ENCODE results near the gene KLC4. TPM values are rescaled to one million over a fixed set of nuclear protein-coding genes. Genes with fewer than 3 reads are reported as not detected.
A peak's percentile ranks its signal among the peaks of the same experiment; 100 is the strongest.

KLC4 gene
- total RNA-seq, result 12.7 and 13.7 TPM in 2 replicates

- peaks cover 41% of the 10 kb centered on the region for H3K4me1 Mint-ChIP-seq (ENCODE audit: low read depth)
- DNase-seq (ENCODE audit: low spot score), result peak; percentile 96
- intact Hi-C loops (cut with micrococcal nuclease), result loop anchor here (1.0 to 10.0 kb wide), 13 partner anchors 45 to 1162 kb away; partner anchors contain the start of genes ABCC10, BICRAL, CNPY3 and DNPH1
- H3K4me3 Mint-ChIP-seq, result peak within 1 kb of the TSS; percentile 96
- peaks cover 16% of the 10 kb centered on the region for H3K36me3 Mint-ChIP-seq (ENCODE audit: low read depth)
- no peaks in the 10 kb centered on the region for H3K27me3 Mint-ChIP-seq (ENCODE audit: insufficient read depth)
- peak within 1 kb of the TSS; percentile 98 for H3K27ac Mint-ChIP-seq
- H3K9me3 Mint-ChIP-seq, result no peaks in the 10 kb centered on the region
These were observed at the start of gene KLC4, which contains the start of gene MRPL2 for GRCh38 chr6:43059168-43060033. Gene KLC4, plus strand, starts transcription at chr6:43059631. Its CDS starts 1,705 bp downstream, at chr6:43061336. Gene MRPL2, minus strand, starts transcription at chr6:43059434. Its CDS starts 53 bp downstream, at chr6:43059381.

- no peak overlapping the region for H3K4me3 Mint-ChIP-seq
- DNase-seq (ENCODE audit: low spot score), result no peak
- intact Hi-C loops (cut with micrococcal nuclease), result loop anchor here (5.0 kb wide), 1 partner anchor 449 kb away; the partner anchor contains the start of gene UBR2
- peaks cover 34% of the 10 kb centered on the region for H3K36me3 Mint-ChIP-seq (ENCODE audit: low read depth)
- H3K27ac Mint-ChIP-seq, result no peak overlapping the region
- peaks cover 2% of the 10 kb centered on the region for H3K27me3 Mint-ChIP-seq (ENCODE audit: insufficient read depth)
- peaks cover 29% of the 10 kb centered on the region for H3K4me1 Mint-ChIP-seq (ENCODE audit: low read depth)
- no peaks in the 10 kb centered on the region for H3K9me3 Mint-ChIP-seq
These were observed 48.2 kb upstream of the KLC4 start for GRCh38 chr6:43011207-43011606.

- Mint-ChIP-seq H3K27me3 (ENCODE audit: insufficient read depth) (peaks cover 2% of the 10 kb centered on the region), H3K36me3 (ENCODE audit: low read depth) (peaks cover 31% of the 10 kb centered on the region), H3K27ac (peak overlapping the region; percentile 56), H3K4me1 (ENCODE audit: low read depth) (peaks cover 33% of the 10 kb centered on the region), H3K4me3 (peak overlapping the region; percentile 93), H3K9me3 (no peaks in the 10 kb centered on the region)
- no peak for DNase-seq (ENCODE audit: low spot score)
- intact Hi-C loops (cut with micrococcal nuclease), result loop anchor here (5.0 kb wide), 1 partner anchor 450 kb away; the partner anchor contains the start of gene UBR2
These were observed 47.1 kb upstream of the KLC4 start for GRCh38 chr6:43012364-43012763.

GRCh38 chr6:43013097-43013842 is 46.2 kb upstream of the KLC4 start:
- peaks cover 2% of the 10 kb centered on the region for H3K27me3 Mint-ChIP-seq (ENCODE audit: insufficient read depth)
- peak overlapping the region; percentile 93 for H3K4me3 Mint-ChIP-seq
- intact Hi-C loops (cut with micrococcal nuclease), result loop anchor here (1.0 to 5.0 kb wide), 4 partner anchors 8 to 451 kb away; partner anchors contain the start of genes PEX6, PPP2R5D, RRP36 and UBR2
- DNase-seq (ENCODE audit: low spot score), result no peak
- no peaks in the 10 kb centered on the region for H3K9me3 Mint-ChIP-seq
- H3K27ac Mint-ChIP-seq, result peak overlapping the region; percentile 74
- peaks cover 35% of the 10 kb centered on the region for H3K36me3 Mint-ChIP-seq (ENCODE audit: low read depth)
- H3K4me1 Mint-ChIP-seq (ENCODE audit: low read depth), result peaks cover 41% of the 10 kb centered on the region

- intact Hi-C loops (cut with micrococcal nuclease), result loop anchor here (1.0 to 5.0 kb wide), 12 partner anchors 7 to 615 kb away; partner anchors contain the start of genes ABCC10, CNPY3, CUL7 and GTPBP2
- peak; percentile 99 for DNase-seq (ENCODE audit: low spot score)
- Mint-ChIP-seq H3K4me1 (ENCODE audit: low read depth) (peaks cover 41% of the 10 kb centered on the region), H3K36me3 (ENCODE audit: low read depth) (peaks cover 32% of the 10 kb centered on the region), H3K27ac (peak within 1 kb of the TSS; percentile 78), H3K27me3 (ENCODE audit: insufficient read depth) (peaks cover 2% of the 10 kb centered on the region), H3K9me3 (no peaks in the 10 kb centered on the region), H3K4me3 (peak within 1 kb of the TSS; percentile 93)
These were observed 45.5 kb upstream of the KLC4 start, which contains the start of the genes KLHDC3 and MEA1 for GRCh38 chr6:43013843-43014433. Gene KLHDC3, plus strand, starts transcription at chr6:43014249. Its CDS starts 2,944 bp downstream, at chr6:43017193. Gene MEA1, minus strand, starts transcription at chr6:43013946. Its CDS starts 133 bp downstream, at chr6:43013813.

GRCh38 chr6:43014434-43014909 is 45.0 kb upstream of the KLC4 start:
- peaks cover 46% of the 10 kb centered on the region for H3K4me1 Mint-ChIP-seq (ENCODE audit: low read depth)
- peak overlapping the region; percentile 93 for H3K4me3 Mint-ChIP-seq
- no peak for DNase-seq (ENCODE audit: low spot score)
- peaks cover 32% of the 10 kb centered on the region for H3K36me3 Mint-ChIP-seq (ENCODE audit: low read depth)
- peak overlapping the region; percentile 78 for H3K27ac Mint-ChIP-seq
- no peaks in the 10 kb centered on the region for H3K9me3 Mint-ChIP-seq
- H3K27me3 Mint-ChIP-seq (ENCODE audit: insufficient read depth), result peaks cover 2% of the 10 kb centered on the region
- intact Hi-C loops (cut with micrococcal nuclease), result loop anchor here (1.0 to 5.0 kb wide), 9 partner anchors 39 to 615 kb away; partner anchors contain the start of genes ABCC10, CNPY3, CUL7 and GTPBP2

- DNase-seq (ENCODE audit: low spot score), result no peak
- Mint-ChIP-seq H3K36me3 (ENCODE audit: low read depth) (peaks cover 36% of the 10 kb centered on the region), H3K27ac (peak overlapping the region; percentile 53), H3K27me3 (ENCODE audit: insufficient read depth) (peaks cover 2% of the 10 kb centered on the region), H3K9me3 (no peaks in the 10 kb centered on the region), H3K4me3 (peak overlapping the region; percentile 50), H3K4me1 (ENCODE audit: low read depth) (peaks cover 53% of the 10 kb centered on the region)
- intact Hi-C loops (cut with micrococcal nuclease), result no loop called here
These were observed 43.1 kb upstream of the KLC4 start for GRCh38 chr6:43016176-43016942.

- H3K27me3 Mint-ChIP-seq (ENCODE audit: insufficient read depth), result peaks cover 2% of the 10 kb centered on the region
- no peaks in the 10 kb centered on the region for H3K9me3 Mint-ChIP-seq
- H3K4me1 Mint-ChIP-seq (ENCODE audit: low read depth), result peaks cover 52% of the 10 kb centered on the region
- H3K27ac Mint-ChIP-seq, result no peak overlapping the region
- H3K4me3 Mint-ChIP-seq, result no peak overlapping the region
- intact Hi-C loops (cut with micrococcal nuclease), result no loop called here
- DNase-seq (ENCODE audit: low spot score), result no peak
- peaks cover 36% of the 10 kb centered on the region for H3K36me3 Mint-ChIP-seq (ENCODE audit: low read depth)
These were observed 42.5 kb upstream of the KLC4 start for GRCh38 chr6:43016943-43017334.

- Mint-ChIP-seq H3K9me3 (no peaks in the 10 kb centered on the region), H3K27me3 (ENCODE audit: insufficient read depth) (no peaks in the 10 kb centered on the region), H3K36me3 (ENCODE audit: low read depth) (peaks cover 25% of the 10 kb centered on the region), H3K27ac (peak overlapping the region; percentile 76), H3K4me3 (peak overlapping the region; percentile 79), H3K4me1 (ENCODE audit: low read depth) (peaks cover 41% of the 10 kb centered on the region)
- no peak for DNase-seq (ENCODE audit: low spot score)
- intact Hi-C loops (cut with micrococcal nuclease), result no loop called here
These were observed 40.3 kb upstream of the KLC4 start for GRCh38 chr6:43019152-43019551.

- Mint-ChIP-seq H3K9me3 (no peaks in the 10 kb centered on the region), H3K36me3 (ENCODE audit: low read depth) (peaks cover 34% of the 10 kb centered on the region), H3K27ac (peak overlapping the region; percentile 32), H3K27me3 (ENCODE audit: insufficient read depth) (no peaks in the 10 kb centered on the region), H3K4me1 (ENCODE audit: low read depth) (peaks cover 41% of the 10 kb centered on the region), H3K4me3 (peak overlapping the region; percentile 84)
- no peak for DNase-seq (ENCODE audit: low spot score)
- intact Hi-C loops (cut with micrococcal nuclease), result loop anchor here (2.0 kb wide), 1 partner anchor 119 kb away; no protein-coding TSS in a partner anchor
These were observed 39.3 kb upstream of the KLC4 start for GRCh38 chr6:43020052-43020705.

GRCh38 chr6:43020847-43021246 is 38.6 kb upstream of the KLC4 start:
- no peak for DNase-seq (ENCODE audit: low spot score)
- Mint-ChIP-seq H3K9me3 (no peaks in the 10 kb centered on the region), H3K4me3 (peak overlapping the region; percentile 84), H3K27me3 (ENCODE audit: insufficient read depth) (no peaks in the 10 kb centered on the region), H3K36me3 (ENCODE audit: low read depth) (peaks cover 36% of the 10 kb centered on the region), H3K4me1 (ENCODE audit: low read depth) (peaks cover 40% of the 10 kb centered on the region), H3K27ac (peak overlapping the region; percentile 67)
- intact Hi-C loops (cut with micrococcal nuclease), result loop anchor here (1.0 to 2.0 kb wide), 2 partner anchors 8 to 120 kb away; partner anchors contain the start of gene MEA1

Measured in activated T-helper 1 cell treated with anti-CD3 and anti-CD28 coated beads, Interleukin-12 subunit alpha, Interleukin-12 subunit beta, Interleukin-2, Interleukin-4 antibody, amounts not matched to agents 30 ng/mL and 10 ng/mL and 1 ng/mL, durations not matched to agents 14 hours and 24 hours and 36 hours (primary cell).